HG03103 (cell line): ENCODE measurements around the gene IST1.
A peak's percentile ranks its signal among the peaks of the same experiment; 100 is the strongest.
"Not testable (repeated sequence)": the region's sequence is repeated elsewhere in the genome, so short reads cannot be mapped to it uniquely, and the experiment has no call there.

Source experiments
- ATAC-seq: cut with Tn5 transposase; IDR thresholded peaks from one replicate; pipeline ENCODE4 v1.9.1; 2021; ENCODE audit warnings: low read depth; ENCODE audit not compliant: unreplicated experiment

Gene IST1

GRCh38 chr16:71880176-71880575 lies 15.2 kb upstream of the IST1 start:
- ATAC-seq, result no peak

GRCh38 chr16:71882505-71883167 lies 12.7 kb upstream of the IST1 start:
- ATAC-seq, result no peak

DNA sequence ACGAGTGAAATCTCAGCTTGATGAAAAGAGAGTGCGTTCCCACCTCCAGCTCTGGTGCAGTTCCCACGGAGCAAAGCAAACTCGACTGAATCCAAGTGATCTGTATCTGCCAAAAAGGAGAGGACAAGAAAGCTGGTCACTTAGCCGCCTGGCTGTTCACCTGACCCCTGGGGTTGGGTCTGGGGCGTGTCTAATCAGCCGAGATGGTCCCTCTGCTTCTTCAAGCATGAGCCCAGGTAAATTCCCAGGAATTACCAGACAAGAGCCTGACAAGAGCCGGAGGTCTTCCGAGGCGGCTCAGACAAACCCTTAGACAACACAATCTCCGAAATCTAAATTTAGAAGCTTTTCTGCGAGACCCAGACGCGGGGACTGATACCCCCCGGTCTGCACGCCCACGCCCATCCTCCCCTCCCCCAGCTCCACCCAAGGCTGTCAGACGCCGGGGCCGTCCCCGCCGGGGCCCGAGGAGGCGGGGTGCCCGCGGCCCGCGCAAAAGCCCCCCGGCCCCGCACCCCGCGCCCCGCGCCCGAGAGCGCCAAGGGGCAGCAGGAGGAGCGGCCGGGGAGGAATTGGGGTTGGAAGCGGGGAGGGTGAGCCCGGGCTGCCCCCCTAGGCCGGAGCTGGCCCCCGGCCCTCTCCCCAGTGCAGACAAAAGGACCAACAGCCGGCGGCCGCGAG lies 12.0 kb upstream of the IST1 start:
- ATAC-seq, result peak; percentile 30

- ATAC-seq, result peak; percentile 58
Measured at GRCh38 chr16:71883849-71884638, 11.3 kb upstream of the IST1 start, which contains the start of gene ZNF821. Gene ZNF821 (minus strand): TSS chr16:71884182. CDS start chr16:71879946, 4,236 bp downstream.

GRCh38 chr16:71885261-71885650 lies 10.1 kb upstream of the IST1 start:
- no peak for ATAC-seq

- no peak for ATAC-seq
Measured at GRCh38 chr16:71889147-71889546, 6.2 kb upstream of the IST1 start.

DNA sequence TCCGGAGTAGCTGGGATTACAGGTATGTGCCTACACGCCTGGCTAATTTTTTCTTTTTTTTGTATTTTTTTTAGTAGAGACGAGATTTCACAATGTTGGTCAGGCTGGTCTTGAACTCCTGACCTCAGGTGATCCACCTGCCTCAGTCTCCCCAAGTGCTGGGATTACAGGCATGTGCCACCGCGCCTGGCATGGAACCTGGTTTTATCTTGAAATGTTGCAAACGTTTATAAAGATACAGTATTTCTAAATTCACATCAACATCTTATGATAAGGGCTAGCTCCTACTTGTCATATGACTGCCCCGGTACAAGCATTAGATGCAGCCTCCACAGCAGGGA lies 1.5 kb upstream of the IST1 start:
- no peak for ATAC-seq

DNA sequence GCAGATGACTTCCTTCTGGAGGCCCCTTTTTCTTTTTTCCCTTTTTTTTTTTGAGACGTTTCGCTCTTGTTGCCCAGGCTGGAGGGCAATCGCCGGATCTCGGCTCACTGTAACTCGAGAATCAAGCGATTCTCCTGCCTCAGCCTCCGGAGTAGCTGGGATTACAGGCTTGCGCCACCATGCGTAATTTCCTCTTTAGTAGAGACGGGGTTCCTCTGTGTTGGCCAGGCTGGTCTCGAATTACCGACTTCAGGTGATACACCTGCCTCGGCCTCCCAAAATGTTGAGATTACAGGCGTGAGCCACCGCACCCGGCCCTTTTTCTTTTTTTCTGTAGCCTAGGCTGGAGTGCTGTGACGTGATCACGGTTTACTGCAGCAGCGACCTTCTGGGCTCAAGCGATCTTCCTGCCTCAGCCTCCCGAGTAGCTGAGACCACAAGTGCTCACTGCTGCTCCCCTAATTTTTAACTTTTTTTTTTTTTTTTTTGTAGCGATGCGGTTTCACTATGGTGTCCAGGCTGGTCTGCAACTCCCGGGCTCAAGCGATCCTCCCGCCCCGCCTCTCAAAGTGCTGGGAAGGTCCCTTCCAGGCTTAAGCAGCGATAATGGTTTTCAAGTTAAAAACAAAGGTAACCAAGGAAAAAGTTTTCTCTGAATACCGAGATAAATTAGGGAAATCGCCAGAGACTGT lies 956 bp upstream of the IST1 start:
- peak; percentile 14 for ATAC-seq

DNA sequence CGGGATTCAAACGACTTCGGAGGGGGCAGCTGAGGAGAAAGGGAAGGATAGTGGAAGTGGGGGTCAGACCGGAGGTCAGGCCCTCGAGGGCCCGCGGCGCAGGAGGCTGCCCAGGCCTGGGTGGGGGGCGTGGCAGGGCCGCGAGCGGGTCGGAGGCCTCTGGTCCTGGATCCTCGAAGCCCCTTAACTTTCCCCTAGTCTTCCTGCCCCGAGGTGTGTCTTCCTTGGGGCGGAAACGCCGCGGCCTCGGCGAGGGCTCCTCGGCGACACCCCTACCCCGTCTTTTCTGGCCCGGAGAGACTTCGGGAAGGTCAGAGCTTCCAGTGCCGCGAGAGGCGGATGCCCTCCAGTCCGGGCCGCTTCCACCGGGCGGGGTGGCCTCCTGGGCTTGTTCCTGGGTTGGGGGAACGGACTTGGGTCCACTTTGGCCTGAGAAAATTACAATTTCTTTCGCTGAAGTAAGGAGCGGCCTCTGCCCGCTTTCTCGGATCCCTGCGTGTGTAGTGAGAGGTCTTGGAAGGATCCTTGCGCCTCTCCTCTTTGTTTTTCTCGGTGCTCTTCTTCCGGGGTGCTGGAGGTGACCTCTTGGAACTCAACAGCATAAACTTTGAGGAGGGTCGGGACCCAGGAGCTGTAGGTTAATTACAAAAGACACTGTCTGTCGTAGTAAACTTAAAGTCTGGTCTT lies 491 bp downstream of the IST1 start:
- peak; percentile 9 for ATAC-seq

DNA sequence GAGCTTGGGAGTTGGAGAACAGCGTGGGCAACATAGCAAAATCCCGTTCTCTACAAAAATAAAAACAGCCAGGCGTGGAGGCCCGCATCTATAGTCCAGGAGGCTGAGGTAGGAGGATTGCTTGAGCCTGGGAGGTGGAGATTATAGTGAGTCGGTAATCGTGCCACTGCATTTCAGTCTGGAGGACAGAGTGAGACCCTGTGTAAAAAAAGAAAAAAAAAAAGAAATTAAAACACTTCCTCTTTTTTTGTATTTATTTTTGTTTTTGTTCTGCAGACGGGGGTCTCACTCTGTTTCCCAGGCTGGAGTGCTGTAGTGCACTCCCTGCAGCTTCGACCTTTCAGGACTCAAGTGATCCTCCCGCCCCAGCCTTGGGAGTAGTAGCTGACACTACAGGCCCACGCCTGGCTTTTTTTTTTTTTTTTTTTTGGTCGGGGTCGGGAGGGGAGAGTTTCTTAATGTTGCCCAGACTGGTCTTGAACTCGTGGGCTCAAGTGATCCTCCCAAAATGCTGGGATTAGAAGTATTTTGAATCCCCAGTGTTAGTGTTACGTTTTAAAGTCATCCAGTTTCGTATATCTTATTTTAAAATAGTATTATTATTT lies 1.5 kb downstream of the IST1 start:
- no peak for ATAC-seq

- no peak for ATAC-seq
Measured at GRCh38 chr16:71899171-71899570, 3.8 kb downstream of the IST1 start.

DNA sequence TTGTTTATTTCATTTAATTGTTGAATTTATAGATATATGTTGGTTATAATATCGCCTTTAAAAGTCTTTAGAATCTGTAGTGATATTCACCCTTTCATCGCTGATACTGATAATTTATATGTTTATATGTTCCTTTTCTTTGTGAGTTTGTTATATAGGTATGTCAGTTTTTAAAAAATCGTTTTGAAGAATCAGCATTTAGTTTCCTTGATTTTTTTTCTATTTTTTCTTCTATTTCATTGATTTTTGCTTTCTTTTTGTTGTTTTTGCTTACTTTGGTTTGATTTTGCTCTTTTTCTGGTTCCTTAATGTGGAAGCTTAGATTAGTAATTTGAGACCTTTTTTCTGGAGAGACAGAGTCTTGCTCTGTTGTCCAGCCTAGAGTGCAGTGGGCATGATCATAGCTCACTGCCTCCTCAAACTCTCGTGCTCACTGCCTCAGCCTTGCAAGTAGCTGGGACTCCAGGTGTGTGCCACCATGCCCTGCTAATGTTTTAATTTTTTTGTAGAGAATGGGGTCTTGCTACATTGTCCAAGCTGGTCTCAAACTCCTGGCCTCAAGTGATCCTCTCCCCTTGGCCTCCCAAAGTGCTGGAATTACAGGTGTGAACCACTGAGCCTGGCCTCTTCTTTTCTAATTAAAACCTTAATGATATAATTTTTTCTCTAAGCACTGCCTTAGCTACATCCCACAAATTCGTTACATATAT lies 7.5 kb downstream of the IST1 start:
- ATAC-seq, result no peak

DNA sequence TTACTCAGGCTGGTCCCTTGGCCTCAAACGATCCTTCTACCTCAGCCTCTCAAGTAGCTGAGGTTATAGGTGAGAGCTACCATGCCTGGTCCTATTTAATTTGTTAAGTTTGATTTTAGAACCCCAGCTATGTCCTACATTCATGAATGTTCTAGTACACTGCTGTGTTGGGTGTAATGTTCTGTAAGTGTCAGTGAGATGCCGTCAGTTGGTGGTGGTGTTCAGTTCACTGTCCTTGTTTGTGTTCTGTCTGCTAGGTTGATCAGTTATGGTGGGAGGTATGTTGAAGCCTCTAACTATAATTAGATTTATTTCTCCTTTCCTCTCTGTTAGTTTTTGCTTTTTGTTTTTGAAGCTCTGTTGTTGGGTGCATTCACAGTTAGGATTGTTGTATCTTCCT lies 8.3 kb downstream of the IST1 start:
- ATAC-seq, result no peak

DNA sequence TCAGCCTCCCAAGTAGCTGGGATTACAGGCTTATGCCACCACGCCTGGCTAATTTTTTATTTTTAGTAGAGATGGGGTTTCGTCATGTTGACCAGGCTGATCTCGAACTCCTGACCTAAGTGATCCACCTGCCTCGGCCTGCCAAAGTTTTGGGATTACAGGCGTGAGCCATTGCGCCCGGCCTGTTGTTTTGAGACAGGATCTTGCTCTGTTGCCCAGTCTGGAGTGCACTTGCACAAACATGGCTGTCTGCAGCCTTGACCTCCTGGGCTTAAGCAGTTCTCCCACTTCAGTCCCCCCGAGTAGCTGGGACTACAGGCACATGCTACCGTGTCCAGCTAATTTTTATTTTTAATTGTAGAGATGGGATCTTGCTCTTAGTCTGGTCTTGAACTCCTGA lies 8.9 kb downstream of the IST1 start:
- no peak for ATAC-seq

DNA sequence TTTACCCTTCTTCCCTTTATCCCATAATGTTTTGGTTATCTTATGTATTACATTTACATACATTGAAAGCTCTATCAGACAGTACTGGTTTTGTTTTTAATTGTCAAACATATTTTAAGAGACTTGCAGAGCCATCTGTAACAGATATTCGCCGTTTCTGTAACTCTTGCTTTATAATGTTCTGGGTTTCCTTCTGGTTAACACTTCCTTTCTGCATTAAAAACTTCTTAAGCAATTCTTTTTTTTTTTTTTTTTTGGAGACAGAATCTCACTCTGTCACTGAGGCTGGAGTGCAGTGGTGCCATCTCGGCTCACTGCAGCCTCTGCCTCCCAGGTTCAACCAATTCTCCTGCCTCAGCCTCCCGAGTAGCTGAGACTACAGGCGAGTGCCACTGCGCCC lies 10.4 kb downstream of the IST1 start:
- ATAC-seq, result not testable (repeated sequence)

DNA sequence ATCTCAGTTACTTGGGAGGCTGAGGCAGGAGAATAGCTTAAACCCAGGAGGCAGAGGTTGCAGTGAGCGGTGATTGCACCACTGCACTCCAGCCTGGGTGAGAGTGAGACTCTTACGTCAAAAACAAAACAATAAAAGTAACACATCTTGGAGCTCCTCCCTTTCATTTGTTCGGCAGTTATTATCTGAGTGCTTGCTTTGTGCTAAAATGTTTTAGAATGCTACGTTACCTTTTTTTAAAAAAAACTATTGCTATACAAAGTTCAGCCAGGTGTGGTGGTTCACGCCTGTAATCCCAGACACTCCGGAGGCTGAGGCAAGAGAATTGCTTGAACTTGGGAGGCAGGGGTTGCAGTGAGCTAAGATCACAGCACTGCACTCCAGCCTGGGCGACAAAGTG lies 15.8 kb downstream of the IST1 start:
- no peak for ATAC-seq

- ATAC-seq, result no peak
Measured at GRCh38 chr16:71912534-71913275, 17.4 kb downstream of the IST1 start.

DNA sequence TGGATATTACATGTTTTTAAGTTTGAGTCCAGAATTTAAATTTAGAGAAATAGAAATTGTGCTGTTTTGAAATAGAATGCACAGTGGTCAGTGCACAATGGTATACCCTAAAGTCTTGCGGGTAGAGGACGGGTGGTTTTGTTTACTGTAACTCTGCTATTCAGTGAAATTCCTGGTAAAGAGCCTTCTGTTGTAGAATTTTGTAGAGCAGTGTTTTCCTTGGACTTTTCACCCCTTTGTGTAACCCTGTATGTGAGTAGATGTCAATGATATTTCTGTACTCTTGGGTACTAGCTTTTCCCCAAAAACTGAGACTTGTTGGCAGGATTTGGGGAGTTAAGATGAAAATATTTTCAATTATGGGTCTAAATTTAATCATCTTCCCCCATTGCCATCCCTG lies 19.5 kb downstream of the IST1 start:
- ATAC-seq, result no peak

DNA sequence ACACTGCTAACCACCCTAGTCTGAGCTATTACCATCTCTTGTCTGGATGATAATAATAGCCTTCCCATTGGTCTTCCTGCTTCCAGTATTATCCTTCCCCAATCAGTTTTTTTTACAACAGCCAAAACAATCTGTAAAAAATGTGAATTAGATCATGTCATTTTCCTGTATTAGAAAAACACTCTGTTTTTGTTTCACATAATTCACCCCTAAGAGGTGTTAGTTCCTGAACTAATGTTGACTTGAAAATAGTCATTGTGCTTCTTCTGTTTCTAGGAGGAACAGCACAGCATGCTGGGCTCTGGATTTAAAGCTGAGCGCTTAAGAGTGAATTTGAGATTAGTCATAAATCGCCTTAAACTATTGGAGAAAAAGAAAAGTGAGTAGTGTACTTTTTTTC lies 20.0 kb downstream of the IST1 start:
- no peak for ATAC-seq
